Subcutaneous abdominal adipose tissue (tissue), 5 donors: ENCODE data around the gene PRIMA1.

Experiments used
- H3K27ac ChIP-seq: one replicate; pipeline ENCODE4 v1.7.0; 2013; ENCODE audit warnings: low read depth, mild to moderate bottlenecking, inconsistent platforms, low read length, moderate library complexity
- H3K27me3 ChIP-seq, 5 donors: one replicate each; pipeline ENCODE4 v1.7.0; 2013; ENCODE audit warnings: low read length in 5 of 5, inconsistent platforms in 1 of 5; ENCODE audit not compliant: control insufficient read depth in 5 of 5, insufficient read depth in 4 of 5
- H3K36me3 ChIP-seq, 5 donors: one replicate each; pipeline ENCODE4 v1.7.0; 2013; ENCODE audit warnings: low read length in 5 of 5; ENCODE audit not compliant: control insufficient read depth in 5 of 5, insufficient read depth in 5 of 5
- H3K4me1 ChIP-seq, 5 donors: one replicate each; pipeline ENCODE4 v1.7.0; 2013; ENCODE audit warnings: low read length in 5 of 5, mild to moderate bottlenecking in 3 of 5, moderate library complexity in 1 of 5; ENCODE audit not compliant: control insufficient read depth in 5 of 5, insufficient read depth in 5 of 5
- H3K4me3 ChIP-seq, 5 donors: one replicate each; pipeline ENCODE4 v1.7.0; 2013; ENCODE audit warnings: low read length in 5 of 5, low read depth in 1 of 5
- H3K9ac ChIP-seq, 5 donors: one replicate each; pipeline ENCODE4 v1.7.0; 2013; ENCODE audit warnings: low read length in 5 of 5, mild to moderate bottlenecking in 4 of 5, moderate library complexity in 3 of 5
- H3K9me3 ChIP-seq, 5 donors: one replicate each; pipeline ENCODE4 v1.7.0; 2013; ENCODE audit warnings: low read length in 5 of 5; ENCODE audit not compliant: control insufficient read depth in 5 of 5
- donor health status: healthy.
- donor health status: healthy.
- donor health status: healthy.
- donor health status: healthy.
- donor health status: healthy.

The PRIMA1 gene

DNA sequence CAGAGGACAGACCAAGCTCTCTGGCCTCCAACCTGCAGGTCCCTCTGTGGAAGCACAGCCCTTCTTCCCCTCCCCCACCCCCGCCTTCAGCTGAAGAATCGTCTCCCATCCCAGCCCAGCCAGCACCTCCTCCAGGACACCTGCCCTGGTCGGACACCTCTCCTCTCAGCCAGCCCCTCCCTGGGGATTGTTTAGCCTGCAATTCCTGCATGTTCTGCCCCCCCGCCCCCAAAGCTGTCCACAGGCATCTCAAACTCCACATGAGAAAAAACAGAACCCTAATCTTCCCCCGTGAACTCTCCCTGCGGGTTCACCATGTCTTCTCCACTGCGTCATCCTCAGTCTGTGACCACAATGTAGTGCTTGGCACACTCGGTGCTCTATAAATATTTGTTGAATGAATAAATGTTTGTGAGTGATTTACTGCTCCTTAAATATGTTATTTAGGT, 24.1 kb downstream of the PRIMA1 start:
- no peak overlapping the region for H3K27ac ChIP-seq
- no peak overlapping the region for H3K4me3 ChIP-seq
- no peaks in the 10 kb centered on the region for H3K9me3 ChIP-seq
- H3K9ac ChIP-seq = no peak overlapping the region
- H3K4me1 ChIP-seq = peaks cover 0 to 34% (median 14%) of the 10 kb centered on the region in 5 donors
- no peaks in the 10 kb centered on the region for H3K36me3 ChIP-seq
- H3K27me3 ChIP-seq = peaks cover 0 to 5% (median 0%) of the 10 kb centered on the region in 5 donors

DNA sequence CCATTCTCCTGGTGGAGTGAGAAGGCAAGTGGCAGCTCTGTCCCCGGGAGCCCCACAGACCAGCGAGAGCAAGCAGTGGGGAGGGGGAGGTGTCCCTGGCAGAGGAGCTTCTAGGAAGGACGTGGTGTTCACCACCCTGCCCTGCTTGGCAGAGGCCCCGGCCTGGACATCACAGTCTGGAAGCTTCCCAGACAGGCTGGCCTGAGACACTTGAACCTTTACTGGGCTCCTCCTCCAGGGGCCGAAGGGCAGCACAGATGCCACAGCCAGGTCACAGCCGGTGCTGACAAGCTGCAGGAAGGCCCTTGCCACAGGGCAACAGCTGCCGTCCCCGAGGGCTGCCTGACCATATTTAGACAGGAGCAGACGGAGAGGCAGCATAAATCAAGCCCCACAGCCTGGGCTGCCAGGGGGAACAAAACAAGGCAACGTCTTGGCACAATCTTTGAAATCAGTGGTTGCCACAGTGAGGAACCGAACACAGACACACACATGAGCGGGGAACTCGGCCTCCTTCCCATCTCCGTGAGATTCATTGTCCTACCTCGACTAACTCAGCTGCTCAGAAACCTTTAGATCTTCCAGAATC, 28.5 kb downstream of the PRIMA1 start:
- Histone ChIP-seq H3K4me1 (peaks cover 0 to 29% (median 15%) of the 10 kb centered on the region in 5 donors), H3K9ac (no peak overlapping the region), H3K27me3 (peaks cover 0 to 2% (median 0%) of the 10 kb centered on the region in 5 donors), H3K9me3 (no peaks in the 10 kb centered on the region), H3K27ac (no peak overlapping the region), H3K4me3 (peak overlapping the region in 1 of 5 donors; percentile 19), H3K36me3 (no peaks in the 10 kb centered on the region)

DNA sequence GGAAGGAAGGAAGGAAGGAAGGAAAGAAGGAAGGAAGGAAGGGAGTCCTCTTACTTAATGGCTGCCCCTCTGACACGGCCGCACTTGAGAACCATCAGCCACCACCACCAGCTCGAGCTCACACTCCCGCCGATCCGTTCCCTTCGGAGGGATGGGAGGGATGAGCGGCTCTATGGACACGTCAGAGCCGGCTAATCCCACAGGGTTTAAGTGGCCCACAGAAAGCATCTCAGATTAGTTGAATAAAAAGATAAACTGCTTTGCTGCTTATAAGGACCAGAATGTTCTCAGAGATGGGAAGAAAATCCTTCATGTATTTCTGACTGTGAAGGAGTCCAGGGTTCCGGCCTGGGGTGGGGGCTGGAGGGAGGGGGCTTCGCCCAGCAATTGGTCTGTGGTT, 31.1 kb downstream of the PRIMA1 start:
- Histone ChIP-seq H3K9ac (no peak overlapping the region), H3K4me1 (peaks cover 0 to 25% (median 18%) of the 10 kb centered on the region in 5 donors), H3K4me3 (no peak overlapping the region), H3K9me3 (no peaks in the 10 kb centered on the region), H3K36me3 (no peaks in the 10 kb centered on the region), H3K27ac (no peak overlapping the region), H3K27me3 (no peaks in the 10 kb centered on the region)

DNA sequence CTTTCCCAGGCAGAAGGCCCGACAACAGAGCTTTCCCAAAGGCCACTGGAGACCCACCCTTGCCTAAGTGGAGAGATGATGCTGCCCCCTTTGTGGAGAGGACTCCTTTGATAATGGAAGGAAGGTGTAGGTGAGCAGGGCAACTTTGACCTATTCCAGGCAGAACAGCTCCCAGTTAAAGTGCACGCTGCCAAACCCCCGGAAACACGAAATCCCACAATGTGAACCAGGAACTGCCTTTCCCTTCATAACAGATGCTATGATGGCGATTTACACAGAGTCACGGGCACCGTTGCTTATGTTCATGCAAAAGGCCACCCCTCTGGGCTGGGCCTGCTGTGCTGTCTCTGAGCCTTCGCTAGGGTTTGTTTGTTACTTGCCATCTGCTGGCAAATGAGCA, 34.6 kb downstream of the PRIMA1 start:
- Histone ChIP-seq H3K9me3 (no peaks in the 10 kb centered on the region), H3K9ac (no peak overlapping the region), H3K36me3 (no peaks in the 10 kb centered on the region), H3K27ac (no peak overlapping the region), H3K4me3 (no peak overlapping the region), H3K27me3 (no peaks in the 10 kb centered on the region), H3K4me1 (peaks cover 0 to 8% (median 5%) of the 10 kb centered on the region in 5 donors)

DNA sequence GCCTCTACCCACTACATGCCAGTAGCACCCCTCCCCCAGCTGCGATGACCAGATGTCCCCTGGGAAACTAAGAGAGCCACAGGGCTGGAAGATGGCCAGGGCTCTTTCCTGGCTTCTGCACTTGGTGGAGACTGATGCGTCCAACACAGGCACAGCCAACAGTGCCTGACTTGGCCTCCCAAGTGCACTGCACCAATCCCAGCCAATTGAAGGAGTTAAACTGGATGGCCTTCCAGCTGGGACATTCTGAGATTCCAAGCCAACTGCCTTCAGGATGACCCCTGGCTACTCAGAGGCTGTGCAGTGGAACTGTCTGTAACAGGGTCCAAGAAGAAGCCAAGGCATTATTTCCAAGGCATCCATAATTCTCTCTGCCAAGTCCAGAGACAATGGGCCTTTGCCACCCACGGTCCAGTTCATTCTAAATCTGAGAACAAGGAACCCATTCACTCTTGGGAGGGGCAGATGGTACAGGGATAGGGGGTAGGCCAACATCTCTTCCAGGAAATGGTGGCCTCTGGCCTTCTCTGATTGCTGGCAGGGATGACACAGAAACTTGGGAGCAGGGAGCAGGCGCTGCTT, 35.2 kb downstream of the PRIMA1 start:
- no peak overlapping the region for H3K4me3 ChIP-seq
- H3K4me1 ChIP-seq = peaks cover 0 to 8% (median 5%) of the 10 kb centered on the region in 5 donors
- H3K9me3 ChIP-seq = no peaks in the 10 kb centered on the region
- no peak overlapping the region for H3K9ac ChIP-seq
- H3K36me3 ChIP-seq = no peaks in the 10 kb centered on the region
- H3K27ac ChIP-seq = no peak overlapping the region
- H3K27me3 ChIP-seq = peaks cover 0 to 2% (median 0%) of the 10 kb centered on the region in 5 donors

DNA sequence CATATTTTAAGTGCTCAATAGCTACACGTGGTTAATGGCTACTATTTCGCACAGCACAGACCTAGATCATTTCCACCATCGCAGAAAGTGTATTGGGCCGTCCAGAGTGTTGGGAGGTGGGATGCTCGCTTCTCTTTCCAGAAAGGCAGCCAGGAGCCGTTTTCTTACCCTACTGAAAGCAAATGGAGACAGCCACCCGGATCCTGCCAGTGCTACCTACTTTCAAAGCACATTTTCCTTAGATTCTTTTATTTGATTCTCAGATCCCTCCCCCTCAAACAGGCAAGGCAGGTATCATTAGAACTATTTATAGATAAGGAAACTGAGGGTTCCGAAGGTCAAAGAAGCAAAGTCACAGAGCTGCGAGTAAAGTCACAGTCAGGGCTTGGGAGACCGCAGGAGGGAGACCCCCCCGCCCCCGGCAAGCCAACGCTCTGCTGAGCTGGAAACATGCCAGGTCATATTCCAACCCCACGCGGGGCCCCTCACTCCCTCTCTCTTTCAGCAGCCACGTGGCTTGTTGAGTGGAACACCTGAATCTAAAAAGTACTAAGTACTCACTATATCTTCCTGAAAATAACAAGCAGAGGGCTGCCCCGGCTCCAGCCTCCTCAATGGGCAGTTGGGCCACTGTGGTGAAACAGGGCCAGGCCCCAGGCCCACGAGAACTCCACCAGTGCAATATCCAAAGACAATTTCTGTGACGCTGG, 36.2 kb downstream of the PRIMA1 start:
- peaks cover 0 to 2% (median 0%) of the 10 kb centered on the region in 5 donors for H3K27me3 ChIP-seq
- H3K9ac ChIP-seq = no peak overlapping the region
- peaks cover 0 to 8% (median 5%) of the 10 kb centered on the region in 5 donors for H3K4me1 ChIP-seq
- H3K27ac ChIP-seq = no peak overlapping the region
- no peak overlapping the region for H3K4me3 ChIP-seq
- no peaks in the 10 kb centered on the region for H3K36me3 ChIP-seq
- no peaks in the 10 kb centered on the region for H3K9me3 ChIP-seq

DNA sequence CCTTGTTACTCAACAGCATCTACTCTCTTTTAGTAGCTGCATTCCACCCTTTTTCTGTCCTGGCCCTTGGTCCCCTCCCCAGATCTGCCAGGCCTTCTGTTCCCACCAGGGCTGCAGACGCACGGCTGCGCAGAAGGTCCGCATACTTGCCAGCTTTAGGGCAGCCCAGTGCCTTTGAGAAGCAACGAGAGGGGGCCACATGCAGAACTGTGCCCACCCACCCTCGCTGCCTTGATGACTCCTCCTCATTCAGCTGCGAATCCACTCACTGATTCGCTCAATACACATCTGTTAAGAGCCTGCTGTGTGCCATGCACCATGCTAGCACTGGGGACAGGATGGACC, 39.2 kb downstream of the PRIMA1 start:
- no peak overlapping the region for H3K9ac ChIP-seq
- H3K9me3 ChIP-seq = no peaks in the 10 kb centered on the region
- H3K27ac ChIP-seq = no peak overlapping the region
- H3K4me1 ChIP-seq = peaks cover 0 to 8% (median 5%) of the 10 kb centered on the region in 5 donors
- no peak overlapping the region for H3K4me3 ChIP-seq
- H3K27me3 ChIP-seq = peaks cover 0 to 11% (median 0%) of the 10 kb centered on the region in 5 donors
- H3K36me3 ChIP-seq = no peaks in the 10 kb centered on the region

DNA sequence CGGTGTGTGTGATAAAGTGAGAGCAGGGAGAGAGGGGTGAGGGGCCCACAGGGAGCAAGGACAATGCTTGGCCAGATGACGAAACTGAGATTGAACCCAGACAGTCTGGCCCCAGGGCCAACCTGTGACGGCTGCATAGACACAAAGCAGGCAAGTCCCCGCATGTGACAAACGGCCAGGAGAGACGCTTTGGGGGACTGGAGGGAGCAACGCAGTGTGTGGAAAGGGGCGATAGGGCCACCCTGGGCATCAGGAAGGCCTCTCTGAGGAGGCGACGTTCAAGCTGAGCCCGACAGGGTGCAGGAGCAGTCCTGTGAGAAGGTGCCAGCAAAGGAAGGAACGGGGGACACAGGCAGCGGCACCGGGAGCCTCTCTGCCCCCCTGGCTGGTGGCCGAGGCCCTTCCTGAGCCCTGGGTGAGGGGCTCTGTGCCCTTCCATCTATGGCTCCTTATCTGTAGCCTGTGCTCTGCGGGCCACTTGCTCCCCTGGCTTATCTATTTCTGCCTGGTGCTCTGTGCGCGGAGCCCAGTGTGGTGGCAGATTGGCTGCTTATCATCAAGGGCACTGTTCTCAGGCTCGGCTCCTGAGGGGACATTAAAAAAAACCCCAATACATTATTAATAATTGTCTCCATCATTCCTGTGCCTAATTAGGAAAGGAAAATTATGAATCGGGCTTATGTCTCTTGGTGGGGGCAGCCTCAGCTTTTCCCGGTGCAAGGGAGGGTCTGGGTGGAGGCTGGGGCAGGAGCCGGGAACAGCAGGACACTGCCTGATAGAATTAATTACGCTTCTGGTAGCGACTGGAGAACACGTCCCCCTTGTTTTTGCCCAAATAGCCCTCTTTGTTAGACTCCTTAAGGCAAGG, 39.8 kb downstream of the PRIMA1 start:
- H3K27me3 ChIP-seq = peaks cover 0 to 11% (median 0%) of the 10 kb centered on the region in 5 donors
- H3K4me1 ChIP-seq = peaks cover 0 to 6% (median 5%) of the 10 kb centered on the region in 5 donors
- H3K9me3 ChIP-seq = no peaks in the 10 kb centered on the region
- no peak overlapping the region for H3K9ac ChIP-seq
- no peak overlapping the region for H3K4me3 ChIP-seq
- no peak overlapping the region for H3K27ac ChIP-seq
- H3K36me3 ChIP-seq = no peaks in the 10 kb centered on the region

DNA sequence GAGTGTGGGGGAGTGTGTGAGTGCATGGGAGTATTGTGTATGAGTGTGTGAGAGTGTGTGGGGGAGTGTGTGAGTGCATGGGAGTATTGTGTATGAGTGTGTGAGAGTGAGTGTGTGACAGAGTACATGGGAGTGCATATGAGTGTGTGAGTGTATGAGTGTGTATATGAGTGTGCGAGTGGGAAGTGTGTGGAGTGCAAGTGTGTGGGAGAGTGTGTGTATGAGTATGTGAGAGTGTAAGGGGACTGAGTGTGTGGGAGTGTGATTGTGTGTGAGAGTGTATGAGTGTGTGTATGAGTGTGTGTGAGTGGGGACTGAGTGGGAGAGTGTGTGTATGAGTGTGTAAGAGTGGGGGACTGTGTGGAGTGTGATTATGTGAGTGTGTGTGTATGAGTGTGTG, 40.7 kb downstream of the PRIMA1 start:
- Histone ChIP-seq H3K4me3 (no peak overlapping the region), H3K27me3 (peaks cover 0 to 11% (median 0%) of the 10 kb centered on the region in 5 donors), H3K9me3 (no peaks in the 10 kb centered on the region), H3K9ac (no peak overlapping the region), H3K36me3 (no peaks in the 10 kb centered on the region), H3K27ac (no peak overlapping the region), H3K4me1 (no peaks in the 10 kb centered on the region)
